Fibroblast of skin of left quadriceps (primary cell): Measurements from ENCODE around the gene AKAP6.

ENCODE experiments used
- DNase-seq, 2 experiments: peaks; one replicate each; pipeline ENCODE4 v3.0.0-alpha.2; 2013; ENCODE audit warnings: low read depth in 2 of 2

The AKAP6 gene

DNA sequence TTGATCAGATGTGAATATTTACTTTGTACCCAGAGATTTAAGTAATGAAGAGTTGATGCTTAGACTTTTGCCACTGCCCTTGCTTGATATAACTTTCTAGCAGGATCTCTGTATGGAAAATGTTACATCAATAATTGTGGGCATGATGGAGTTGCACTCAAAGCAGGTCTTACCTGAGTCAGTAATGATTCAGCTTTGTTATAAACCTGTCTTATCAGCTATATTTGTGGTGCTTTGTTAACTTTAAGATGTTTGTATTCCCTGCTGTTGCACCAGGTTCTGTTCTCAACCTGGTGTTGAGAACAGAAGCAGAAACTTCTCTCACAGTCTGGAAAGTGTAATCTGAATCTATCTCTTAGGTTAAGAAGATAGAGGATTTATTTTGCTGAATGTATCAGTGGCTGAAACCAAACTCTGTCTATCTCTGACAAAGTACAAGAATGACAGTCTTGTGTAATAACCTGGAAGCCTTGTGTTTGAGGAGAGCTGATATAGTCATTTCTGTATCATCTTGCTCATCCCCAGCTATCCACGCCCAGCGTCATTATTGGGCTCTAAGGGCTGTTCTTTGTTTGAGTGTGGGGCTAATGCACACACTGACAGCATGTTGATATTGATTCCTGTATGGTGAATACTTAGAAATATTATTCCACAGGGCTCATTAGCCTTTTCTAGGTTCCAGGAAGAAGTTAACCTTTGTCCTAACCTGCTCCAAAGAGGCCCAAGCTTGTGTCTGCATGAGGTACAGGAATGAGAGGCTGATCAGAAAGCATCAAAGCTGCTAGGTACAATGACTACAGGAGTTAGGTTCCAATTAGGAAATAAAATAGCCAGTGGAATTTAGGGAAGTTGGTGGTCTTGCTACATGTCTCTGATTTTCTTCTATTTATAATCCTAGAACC lies 3.6 kb downstream of the AKAP6 start:
- DNase-seq: no peak

DNA sequence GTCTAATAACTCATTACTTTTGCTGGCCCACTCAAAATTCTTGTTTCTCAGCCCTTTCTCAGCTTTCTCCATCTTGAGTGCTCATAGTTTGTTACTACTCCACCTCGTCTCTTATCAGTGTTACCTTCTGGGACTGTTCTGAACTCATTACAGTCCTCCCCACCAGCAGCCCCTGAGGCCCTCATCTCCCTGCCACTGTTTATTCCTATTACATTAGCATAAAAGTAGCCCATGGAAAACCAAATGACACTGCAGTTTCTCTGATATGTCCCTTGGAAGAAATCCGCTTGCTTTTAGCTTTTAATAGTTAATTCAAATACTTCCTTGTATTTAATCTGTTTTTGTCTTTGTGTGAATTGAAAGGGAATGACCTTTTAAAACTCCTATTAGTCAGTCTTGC lies 7.6 kb downstream of the AKAP6 start:
- DNase-seq: no peak

DNA sequence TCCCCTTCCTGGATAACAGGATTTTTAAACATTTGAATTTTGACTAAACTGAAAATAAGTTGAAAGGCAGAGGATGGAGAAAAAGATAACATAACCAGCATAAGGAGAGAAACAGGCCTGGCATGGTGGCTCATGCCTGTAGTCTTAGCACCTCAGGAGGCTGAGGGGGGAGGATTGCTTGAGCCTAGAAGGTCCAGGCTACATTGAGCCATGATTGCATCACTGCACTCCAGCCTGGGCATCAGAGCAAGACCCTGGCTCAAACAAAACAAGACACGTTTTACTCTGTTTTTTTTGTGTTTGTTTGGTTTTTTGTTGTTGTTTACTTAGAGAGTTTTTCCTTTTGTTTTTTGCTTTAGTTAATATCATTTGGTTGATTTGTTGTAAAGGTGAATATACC lies 8.7 kb downstream of the AKAP6 start:
- no peak for DNase-seq

DNA sequence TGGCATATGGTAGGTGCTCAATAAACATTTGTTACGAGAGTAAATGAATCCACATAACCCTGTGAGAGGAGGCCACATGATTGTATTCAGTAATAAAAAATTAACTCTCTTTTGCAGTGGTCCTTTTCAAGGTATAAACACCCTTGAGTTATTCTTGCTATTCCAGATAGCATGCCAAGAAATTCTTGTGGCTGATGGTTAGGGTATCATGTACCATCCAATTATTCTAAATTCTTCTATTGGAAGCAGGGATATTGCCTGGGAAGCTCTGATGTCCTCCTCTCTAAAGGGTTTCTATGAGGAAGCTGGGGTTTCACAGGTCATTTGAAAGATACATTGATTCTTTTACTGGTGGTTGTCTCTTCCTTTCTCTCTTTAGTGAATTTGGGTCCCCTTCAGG lies 10.1 kb downstream of the AKAP6 start:
- no peak for DNase-seq

DNA sequence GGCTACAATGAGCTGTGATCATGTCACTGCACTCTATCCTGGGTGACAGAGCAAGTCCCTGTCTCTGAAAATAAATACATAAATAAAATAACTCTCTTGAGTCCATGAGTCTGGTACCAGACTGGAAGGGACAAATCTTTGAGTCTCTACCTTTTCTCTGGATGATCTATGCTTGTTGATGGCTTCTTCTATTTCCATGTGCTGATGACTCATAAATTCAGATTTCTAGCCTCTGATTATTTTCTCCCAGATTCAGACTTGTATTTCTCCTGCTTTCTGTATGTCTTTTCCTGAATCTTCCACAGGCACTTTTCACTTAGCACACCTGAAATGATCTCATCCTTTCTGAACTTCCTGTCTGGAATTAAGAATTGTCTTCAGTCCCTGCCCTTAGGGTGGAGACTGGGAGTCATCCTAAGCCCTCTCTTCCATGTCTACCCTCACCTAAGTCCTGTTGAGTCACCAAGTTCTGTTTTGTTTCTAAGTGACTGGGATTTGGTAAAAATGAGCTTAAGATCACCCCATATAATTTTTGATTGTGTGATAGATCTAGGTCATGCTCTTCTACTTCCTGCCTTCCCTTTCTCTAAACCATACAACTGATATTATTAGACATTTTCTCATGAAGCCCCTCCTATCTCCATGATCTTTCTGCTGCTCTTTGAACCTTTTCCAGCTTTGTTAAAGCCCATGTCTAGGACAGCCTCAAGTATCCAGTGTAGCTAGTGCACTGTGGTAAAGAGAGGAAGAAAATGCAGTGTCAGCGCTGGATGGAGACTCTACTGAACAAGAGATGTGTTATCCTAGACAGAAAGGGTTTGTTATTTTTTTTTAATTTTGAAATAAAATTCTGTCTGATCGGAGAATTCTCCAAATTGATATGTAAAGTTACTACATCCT lies 13.1 kb downstream of the AKAP6 start:
- DNase-seq: no peak

DNA sequence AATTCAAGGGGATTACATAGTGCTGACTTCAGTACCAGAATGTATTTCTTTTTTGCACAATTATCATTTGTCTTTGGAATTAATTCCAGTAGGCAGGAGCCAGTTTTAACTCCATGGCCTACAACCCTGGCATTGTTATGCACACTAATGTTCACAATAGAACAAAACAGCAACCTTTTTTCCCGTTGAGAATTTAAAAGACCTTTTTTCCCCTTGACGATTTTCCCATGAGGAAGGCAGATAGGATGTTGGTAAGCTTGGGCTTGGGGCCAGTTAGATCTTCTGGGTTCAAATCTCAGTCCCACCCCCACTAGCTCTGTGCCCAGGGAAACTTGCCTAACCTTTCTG lies 13.7 kb downstream of the AKAP6 start:
- DNase-seq: no peak

DNA sequence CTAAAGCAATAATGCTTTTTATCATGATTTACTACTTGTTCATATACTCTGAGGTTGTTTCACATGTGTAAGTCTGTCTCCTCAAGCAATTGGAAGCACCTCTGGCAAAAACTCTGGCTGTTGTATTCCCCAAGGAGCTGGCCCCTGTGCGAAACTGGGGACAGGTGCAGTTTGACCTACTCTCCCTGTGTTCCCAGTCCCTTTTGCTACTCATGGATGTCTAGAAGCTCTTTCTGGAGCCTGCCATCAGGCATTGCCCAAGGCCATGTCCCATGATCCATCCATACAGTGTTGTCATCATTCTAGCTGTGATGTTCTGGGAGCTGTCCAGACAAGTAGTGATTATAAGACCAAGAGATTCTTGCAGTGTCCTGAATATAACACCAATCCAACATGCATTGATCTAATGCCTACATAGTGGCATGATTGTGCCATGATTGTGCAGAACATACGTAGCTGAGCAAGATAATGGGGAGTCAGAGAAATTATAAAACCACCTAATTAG lies 14.9 kb downstream of the AKAP6 start:
- no peak for DNase-seq

DNA sequence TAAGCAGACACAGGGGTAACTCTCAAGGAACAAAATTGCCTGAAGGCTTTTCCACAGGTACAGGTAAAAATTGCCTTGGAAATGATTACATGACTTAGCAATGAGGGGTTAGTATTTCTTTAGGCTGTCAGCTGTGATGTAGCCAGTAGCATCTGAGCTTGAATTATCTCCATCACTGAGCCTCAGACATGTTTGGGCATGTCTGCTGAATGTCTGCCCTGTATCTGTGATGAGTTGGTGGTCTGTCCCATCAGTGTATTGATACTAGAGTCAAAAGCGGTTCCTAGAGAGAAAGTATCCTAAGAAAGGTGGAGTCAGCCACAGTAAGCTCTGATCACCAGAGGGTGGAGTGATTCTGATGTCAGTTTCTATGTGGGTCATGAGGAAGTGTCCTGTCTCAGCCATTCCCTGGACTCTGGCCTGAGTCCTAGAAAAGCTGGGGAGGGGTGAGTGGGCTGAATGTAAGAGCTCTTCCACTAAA lies 16.3 kb downstream of the AKAP6 start:
- DNase-seq: no peak

DNA sequence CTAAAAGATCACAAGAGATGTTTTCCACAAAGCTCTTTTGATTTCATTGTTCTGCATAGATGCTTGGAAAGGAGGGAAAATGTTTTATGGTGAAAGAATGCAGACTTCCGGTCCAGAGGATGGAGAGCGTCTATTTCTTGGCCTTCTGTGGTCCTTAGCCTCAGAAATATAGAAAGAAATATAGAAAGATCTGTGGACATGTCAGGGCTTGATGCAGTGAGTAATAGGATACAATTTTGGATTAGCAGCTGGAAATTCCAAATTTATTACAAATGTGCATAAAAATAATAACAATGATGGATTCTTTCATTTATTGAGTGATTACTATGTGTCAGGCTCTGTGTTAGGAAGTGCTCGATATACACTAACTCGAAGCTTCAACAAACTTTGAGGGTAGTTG lies 20.2 kb downstream of the AKAP6 start:
- no peak for DNase-seq

DNA sequence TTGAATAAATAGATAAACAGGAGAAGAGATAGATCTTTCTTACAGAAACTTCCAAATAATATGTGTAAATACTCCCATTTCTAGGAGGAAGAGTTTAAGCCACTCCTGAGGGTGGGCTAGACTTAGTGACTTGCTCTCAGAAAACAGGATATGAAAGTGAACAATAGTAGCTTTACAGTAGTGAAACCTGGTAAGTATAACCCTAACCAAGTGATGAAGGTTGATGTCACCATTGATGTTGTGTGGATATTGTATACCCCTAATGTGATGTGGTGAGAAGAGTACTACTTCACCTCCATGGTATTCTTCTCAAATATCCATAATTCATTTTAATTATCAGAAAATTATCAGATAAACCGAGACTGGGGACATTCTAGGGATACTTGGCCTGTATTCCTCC lies 20.9 kb downstream of the AKAP6 start:
- no peak for DNase-seq

DNA sequence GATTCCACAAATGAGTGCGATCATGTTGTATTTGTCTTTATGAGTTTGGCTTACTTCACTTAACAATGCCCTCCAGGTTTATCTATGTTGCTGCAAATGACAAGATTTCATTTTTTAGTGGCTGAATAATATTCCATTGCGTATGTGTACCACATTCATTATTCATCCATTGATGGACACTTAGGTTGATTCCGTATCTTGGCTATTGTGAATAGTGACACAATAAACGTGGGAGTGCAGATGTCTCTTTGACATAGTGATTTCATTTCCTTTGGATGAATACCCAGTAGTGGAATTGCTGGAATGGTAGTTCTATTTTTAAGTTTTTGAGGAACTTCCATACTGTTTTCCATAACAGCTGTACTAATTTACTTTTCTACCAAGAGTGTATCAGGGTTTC lies 23.5 kb downstream of the AKAP6 start:
- DNase-seq: no peak

DNA sequence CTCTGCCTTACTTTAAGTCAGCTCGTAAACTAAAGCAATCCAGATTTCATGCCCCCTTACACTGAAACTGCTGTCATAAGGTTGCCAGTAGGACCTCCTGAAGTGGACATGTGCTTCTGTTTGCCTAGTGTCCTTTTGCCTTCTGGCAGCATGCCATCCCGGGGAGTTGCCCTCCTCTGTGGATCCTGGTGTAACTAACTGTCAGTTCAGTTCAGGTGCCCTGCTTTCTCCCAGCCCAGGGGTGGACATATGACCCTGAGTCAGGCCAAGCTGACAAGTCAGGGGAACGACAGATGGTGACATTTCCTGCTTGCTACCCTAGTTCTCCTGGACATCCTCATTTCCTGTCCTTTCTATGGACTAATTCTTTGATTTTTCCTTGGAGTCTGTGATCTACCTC lies 25.6 kb downstream of the AKAP6 start:
- DNase-seq: no peak

DNA sequence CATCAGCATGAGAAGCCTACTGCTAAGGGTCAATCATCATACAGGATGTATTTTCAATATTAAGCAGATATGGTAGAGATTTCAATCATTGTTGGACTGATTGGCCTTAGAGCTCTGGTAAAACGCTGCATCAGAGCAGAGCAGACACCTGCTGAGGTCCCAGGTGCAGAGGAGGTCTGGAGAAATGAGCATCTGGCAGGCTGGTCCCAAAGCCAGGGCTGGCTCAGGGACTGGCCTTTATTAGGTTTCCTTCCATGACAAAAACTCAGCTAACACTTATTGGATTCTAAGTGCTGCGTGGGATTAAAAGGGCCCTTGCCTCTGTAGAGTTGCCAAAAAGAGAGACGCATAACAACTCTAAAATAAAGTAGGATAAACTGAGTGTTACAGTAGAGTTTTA lies 29.7 kb downstream of the AKAP6 start:
- no peak for DNase-seq

DNA sequence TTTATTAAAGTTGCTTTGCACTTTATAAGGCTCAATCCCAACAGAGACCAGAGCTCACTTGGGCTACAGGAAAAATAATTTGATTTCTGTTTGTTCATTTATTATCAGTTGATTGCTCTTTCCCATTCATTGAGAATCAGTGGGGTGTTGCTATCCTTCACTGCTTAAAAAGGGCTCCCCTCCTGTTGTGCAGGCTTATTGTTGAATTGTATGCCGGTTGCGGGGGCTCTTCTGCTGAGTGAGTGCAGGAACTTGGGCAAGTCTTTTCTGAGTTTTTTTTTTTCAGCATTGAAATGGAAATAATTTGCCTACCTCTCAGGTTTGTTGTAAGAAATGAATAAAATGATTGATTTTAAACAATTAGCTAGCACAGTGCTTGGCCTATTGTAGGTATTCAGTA lies 32.6 kb downstream of the AKAP6 start:
- no peak for DNase-seq

DNA sequence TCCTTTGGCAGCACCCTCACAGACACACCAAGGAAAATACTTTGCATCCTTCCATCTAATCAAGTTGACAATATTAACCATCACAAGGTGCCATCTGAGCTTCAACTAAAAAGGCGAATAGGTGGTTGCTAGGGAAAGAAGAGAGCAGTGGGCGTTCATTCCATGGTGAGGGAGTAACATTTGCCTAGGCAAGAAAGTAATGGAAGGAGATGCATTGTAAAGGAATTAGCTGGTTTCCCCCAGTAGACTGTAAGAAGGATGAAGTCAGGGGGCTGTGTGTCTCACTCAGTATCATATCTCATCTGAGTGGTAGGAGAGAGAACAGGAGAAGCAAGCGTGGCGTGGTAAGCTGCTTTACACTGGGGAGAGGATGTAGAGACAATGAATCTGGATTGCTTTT lies 34.7 kb downstream of the AKAP6 start:
- DNase-seq: no peak

DNA sequence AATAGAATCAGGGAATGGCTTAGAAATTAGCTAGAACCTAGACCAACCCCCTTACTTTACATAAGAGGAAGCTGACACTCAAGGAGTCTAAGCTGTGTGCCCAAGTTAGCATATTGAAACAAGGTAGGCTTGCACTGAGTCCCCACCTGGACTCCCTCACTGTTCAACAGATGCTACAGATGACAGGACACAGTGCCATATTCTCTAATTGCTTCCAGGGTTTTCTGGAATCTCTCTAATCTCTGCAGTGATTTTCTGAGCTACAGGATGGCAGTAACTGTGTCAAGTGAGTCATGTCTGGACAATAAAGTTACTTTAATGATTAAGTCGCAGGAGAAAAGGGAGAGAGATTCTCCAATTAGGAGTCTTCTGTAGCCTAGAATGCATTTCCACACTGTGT lies 35.8 kb downstream of the AKAP6 start:
- no peak for DNase-seq

DNA sequence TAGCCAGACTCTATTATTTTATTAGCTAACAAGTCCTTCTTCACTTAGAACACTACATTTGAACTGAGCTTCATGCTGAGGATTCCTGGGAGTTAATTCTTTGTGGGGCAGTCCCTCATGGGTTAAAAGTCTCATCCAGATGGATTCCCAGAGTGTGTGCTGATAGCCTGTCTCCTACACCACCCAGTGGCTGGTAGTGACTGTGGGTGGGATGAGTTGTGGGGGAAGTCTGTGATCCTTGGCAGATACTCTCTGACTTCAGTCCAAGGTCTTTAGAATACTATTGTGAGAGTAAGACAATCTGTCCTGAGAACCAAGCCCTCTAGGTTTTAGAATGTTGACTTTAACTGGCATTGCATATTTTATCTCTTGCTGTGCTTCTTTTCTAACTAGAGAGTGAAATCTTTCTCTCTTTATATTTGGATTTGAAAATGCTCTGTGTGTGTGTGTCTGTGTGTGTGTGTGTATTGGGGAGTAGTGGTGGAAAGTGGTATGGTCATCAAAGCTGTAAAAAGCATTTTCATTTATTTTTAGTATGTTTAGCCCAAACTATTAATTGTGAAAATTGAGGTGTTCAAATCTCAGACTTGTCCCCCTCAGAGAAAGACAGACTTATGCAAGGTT lies 37.3 kb downstream of the AKAP6 start:
- DNase-seq: no peak

DNA sequence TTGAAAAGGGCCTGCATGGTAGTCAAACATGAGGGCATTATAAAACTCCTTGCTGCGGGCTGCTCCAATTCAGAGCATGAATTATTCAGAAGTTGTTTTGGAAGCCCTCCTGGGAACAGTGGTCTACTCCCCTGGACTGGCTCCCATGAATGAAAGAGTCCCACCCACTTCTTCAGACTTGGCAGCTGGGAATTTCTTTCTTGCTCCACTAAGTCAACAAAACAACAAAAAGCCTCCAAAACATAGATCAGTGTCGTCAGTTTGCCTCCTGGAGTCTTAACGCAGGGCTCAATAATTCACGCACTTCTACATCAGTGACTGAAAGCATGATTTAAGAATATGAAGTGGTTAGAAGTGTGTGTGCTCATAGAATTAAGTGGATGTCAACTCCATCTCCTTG lies 37.9 kb downstream of the AKAP6 start:
- DNase-seq: no peak

DNA sequence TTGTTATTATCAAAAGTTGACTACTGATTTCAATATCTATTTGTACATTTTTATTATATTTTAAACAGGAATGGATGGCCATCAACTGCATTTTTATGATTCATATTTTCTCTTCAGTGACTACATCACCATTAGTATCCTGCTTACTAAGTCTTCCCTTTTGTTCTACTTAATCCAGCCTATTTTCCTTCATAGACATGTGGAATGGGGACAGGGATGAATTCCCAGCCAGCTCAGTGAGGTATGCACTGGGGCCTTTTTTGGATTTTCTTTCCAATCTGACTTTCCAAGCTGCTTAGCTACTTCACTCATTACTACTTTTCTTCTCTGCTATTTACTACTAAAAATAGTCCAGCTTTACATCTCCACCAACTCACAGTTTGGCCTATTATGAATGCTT lies 38.4 kb downstream of the AKAP6 start:
- DNase-seq: no peak

DNA sequence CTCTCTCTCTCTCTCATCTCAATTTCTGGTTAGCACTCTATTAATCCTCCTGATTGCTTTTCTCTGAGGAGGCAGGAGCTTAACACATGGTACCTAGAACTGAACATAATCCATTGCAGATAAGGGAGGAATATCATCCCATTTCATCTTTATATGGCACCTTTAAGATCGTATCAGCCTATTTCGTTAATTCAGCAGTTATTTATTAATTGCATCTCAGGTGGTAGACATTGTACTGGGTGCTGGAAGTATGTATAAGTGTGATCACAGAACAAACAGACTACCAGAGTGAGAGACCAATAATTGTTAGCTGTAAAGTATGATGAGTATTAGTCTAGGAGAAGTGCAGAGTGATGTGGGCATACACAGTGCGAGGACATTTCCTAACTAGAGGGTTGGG lies 39.0 kb downstream of the AKAP6 start:
- DNase-seq: no peak

DNA sequence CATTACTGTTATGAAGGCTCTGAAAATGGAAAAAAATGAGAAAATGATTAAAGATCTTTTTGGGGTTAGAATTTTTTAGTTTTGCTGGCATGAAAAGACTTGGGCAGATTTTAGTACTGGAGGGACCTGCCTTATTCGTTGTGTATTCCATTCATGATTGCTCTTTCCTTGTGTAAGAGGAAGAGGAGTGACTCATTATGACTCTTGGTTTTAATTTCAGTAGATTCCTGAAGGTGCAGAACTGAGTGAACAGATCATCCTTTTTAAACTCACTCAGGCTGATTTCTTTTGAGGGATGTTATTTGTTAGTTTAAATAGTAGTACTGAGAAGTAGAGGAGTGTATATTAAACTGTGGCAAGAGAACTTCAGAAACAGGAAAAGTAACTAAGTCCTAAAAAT lies 41.6 kb downstream of the AKAP6 start:
- DNase-seq: peak; percentile 56 to 58

DNA sequence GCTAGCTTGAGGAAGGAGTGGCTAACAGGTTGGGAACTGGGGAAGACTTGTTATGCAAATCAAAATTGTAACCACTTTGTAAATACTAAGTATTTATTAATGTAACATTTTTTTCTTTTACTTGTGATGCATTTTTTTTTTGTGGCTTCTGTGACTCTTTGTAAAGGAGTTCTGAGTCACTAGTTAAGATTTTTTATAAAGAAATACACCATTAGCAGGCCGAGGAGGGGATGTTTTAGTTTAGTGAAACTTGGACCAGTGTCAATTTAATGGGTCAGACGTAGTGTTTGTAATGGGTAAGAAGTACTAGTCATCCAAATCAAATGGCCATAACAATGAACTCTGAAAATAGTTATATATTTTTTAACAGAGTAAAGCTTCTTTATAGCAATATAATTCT lies 43.1 kb downstream of the AKAP6 start:
- peak; percentile 92 for DNase-seq
